Measurements from ENCODE around the gene STK31.
A peak's percentile ranks its signal among the peaks of the same experiment; 100 is the strongest.

Gene STK31

DNA sequence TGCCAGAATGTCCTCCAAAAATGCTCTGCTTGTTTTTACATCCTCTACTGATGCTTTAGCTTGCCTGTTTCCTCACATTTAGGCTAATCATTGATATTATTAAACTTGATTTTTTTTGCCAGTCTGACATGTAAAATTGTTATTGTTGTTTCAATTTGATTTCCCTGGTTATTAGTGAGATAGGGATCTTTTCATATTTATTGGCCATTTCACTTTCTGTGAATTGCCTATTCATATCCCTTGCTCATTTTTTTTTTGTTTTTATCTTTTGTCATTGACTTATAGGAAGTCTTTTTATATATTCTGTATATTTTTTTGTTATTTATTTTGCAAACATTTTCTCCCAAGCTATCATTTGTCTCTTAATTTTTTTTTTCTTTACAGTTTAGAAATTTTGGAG lies 16.8 kb upstream of the STK31 start:
- DNase-seq (ENCODE audit: extremely low read depth, low read depth): no peak
- no peak for TF ChIP-seq CTCF (IDR thresholded peaks at IDR 0.05; ENCODE audit: low read depth, low read length)

GRCh38 chr7:23696916-23697441 lies 13.0 kb upstream of the STK31 start:
- peak; percentile 2 for DNase-seq (ENCODE audit: extremely low read depth, low read depth)
- TF ChIP-seq CTCF (IDR thresholded peaks at IDR 0.05; ENCODE audit: low read depth, low read length): peak; percentile 56

- DNase-seq (ENCODE audit: extremely low read depth, low read depth): no peak
- no peak for TF ChIP-seq CTCF (IDR thresholded peaks at IDR 0.05; ENCODE audit: low read depth, low read length)
These were observed 11.2 kb upstream of the STK31 start for GRCh38 chr7:23698822-23699221.

DNA sequence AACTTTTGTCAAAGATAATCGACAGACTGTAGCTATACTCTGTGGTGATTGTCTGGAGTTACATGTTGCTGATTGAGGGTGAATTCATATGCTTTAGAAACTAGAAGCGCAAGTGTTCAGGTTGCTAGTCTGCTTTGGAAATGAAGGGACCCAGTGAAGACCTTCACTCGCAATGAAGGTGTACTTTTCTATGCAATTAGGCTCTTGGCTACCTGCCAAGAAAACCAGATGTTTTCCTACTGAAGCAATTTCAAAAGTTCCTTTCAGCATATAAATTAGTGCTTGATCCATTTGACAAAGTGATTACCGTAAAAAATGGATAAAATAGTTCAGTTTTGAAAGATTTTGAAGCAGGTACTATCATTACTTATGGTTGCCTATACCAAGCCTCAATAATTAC lies 10.0 kb upstream of the STK31 start:
- no peak for DNase-seq (ENCODE audit: extremely low read depth, low read depth)
- TF ChIP-seq CTCF (IDR thresholded peaks at IDR 0.05; ENCODE audit: low read depth, low read length): no peak

- DNase-seq (ENCODE audit: extremely low read depth, low read depth): no peak
- no peak for TF ChIP-seq CTCF (IDR thresholded peaks at IDR 0.05; ENCODE audit: low read depth, low read length)
These were observed 803 bp upstream of the STK31 start for GRCh38 chr7:23709081-23709750.

GRCh38 chr7:23712368-23713284 lies 2.6 kb downstream of the STK31 start:
- DNase-seq (ENCODE audit: extremely low read depth, low read depth): peak; percentile 30
- TF ChIP-seq CTCF (IDR thresholded peaks at IDR 0.05; ENCODE audit: low read depth, low read length): peak; percentile 41

Measured in AG09319 (cell line).